Muscle of arm (tissue), 12 donors: ENCODE results near the gene VPS37C. TPM values are rescaled to one million over a fixed set of nuclear protein-coding genes. Genes with fewer than 3 reads are reported as not detected.

Experiments used
- DNase-seq: peaks from one replicate; pipeline ENCODE4 v3.0.0-alpha.2; 2013
- polyA plus RNA-seq, 12 donors: library from polyadenylated mRNA; unstranded; fragments of 120-200 nt; gene quantifications; one replicate each; pipeline ENCODE4 v1.2.1, GENCODE V29; 2013; ENCODE audit not compliant: insufficient read length in 12 of 12

Gene VPS37C
- polyA plus RNA-seq, 12 donors: 13.3 to 21.1 (median 15.7) TPM; not detected in 1

DNA sequence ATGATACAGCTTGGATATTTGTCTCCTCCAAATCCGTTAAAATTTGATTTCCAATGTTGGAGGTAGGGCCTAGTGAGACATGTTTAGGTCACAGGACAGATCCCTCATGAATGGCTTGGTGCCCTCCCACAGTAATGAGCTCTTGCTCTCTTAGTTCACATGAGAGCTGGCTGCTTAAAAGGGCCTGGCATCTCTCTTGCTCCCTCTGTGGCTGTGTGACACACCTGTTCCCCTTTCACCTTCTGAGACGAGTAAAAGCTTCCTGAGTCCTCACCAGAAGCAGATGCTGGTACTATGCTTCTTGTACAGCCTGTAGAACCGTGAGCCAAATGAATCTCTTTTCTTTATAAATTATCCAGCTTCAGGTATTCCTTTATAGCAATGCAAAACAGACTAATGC lies 3.5 kb downstream of the VPS37C start:
- DNase-seq: no peak

DNA sequence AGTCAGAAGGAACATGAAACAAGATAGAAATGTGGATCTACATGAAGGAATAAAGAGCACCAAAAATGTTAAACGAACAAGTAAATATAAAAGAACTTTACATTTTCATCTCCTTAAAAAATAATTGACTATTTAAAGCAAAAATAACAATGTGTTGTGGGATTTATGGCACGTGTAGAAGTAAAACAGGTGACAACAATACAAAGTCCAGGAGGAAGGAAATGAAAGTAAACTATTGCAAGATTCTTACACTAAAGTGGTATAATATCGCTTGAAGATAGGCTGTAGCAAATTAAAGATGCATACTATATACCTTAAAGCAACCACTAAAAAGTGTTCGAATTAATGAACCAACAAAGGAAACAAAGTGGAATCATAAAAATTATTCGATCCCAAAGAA lies 5.5 kb downstream of the VPS37C start:
- no peak for DNase-seq

DNA sequence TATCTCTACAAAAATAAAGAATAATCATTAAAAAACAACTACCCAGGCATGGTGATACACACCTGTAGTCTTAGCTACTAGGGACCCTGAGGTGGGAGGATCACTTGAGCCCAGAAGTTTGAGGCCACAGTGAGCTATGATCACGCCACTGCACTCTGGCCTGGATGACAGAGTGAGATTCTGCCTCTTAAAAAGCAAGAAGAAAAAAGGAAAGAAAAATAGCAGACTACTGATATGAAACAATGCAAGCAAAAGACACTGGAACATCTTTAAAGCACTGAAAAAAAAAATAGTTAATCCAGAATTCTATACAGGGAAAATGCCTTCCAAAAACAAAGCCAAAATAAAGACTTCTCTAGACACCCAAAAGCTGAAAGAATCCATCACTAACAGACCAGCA lies 5.9 kb downstream of the VPS37C start:
- no peak for DNase-seq

DNA sequence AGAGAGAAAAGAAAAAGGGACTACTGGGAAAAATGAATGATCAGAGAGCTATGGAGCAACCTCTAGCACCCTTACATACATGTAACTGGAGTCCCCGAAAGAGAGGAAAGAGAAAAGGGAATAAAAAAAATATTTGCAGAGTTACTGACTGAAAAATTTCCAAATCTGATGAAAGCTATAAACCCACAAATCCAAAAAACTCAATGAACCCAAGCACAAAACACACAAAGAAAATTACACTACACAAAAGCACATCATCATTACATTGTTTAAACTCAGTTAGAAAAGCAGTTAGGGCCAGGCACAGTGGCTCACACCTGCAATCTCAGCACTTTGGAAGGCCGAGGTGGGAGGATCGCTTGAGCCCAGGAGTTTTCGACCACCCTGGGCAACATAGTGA lies 6.7 kb downstream of the VPS37C start:
- no peak for DNase-seq

DNA sequence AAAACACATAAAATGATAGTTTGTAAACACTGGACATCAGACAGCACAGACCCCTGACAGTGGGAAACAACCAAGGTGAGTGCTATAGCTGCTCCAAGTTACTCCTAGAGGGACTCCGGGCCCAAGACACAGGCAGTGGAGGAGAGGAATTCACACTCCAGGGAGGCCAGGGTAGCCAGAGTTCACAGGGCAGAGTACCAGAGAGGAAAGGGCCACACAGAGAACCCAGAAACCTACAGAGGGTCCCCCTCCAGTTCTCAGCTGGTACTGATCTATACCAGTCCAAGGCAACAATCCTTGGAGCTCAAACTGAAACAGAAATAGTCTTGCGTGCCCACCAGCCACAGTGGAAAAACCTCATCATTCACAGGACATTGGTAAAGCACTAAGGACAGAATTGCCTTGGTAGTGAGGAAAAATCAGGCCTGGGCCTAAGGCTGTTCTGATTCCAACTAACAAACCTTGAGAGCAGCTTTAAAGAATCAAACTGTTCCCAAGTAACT lies 7.6 kb downstream of the VPS37C start:
- no peak for DNase-seq

DNA sequence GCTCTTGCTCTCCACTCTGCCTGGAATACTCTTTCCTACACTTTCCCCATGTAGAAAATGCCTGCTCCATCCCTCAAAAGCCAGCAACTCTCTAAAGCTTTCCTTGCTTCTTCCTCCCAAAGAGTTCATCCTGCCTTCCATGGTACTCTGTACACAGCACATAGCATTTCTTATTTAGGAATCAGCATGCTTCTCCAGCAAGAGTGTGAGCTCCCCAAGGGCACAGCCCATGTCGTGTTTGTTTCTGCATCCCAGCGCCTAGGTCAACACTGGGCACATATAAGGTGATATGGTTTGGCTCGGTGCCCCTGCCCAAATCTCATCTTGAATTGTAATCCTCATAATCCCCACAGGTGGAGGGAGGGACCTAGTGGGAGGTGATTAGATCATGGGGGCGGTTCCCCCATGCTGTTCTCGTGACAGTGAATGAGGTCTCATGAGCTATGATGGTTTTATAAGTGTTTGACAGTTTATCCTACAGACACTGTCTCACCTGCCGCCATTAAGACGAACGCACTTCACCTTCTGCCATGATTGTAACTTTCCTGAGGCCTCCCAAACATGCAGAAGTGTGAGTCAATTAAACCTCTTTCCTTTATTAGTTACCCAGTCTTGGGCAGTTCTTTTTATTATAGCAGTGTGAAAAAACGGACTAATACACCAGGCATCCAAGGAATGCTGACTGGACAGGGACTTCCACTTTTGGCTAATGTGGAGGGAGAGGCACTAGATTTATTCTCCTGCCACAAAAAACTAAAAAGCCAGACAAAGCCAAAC lies 8.2 kb downstream of the VPS37C start:
- no peak for DNase-seq

DNA sequence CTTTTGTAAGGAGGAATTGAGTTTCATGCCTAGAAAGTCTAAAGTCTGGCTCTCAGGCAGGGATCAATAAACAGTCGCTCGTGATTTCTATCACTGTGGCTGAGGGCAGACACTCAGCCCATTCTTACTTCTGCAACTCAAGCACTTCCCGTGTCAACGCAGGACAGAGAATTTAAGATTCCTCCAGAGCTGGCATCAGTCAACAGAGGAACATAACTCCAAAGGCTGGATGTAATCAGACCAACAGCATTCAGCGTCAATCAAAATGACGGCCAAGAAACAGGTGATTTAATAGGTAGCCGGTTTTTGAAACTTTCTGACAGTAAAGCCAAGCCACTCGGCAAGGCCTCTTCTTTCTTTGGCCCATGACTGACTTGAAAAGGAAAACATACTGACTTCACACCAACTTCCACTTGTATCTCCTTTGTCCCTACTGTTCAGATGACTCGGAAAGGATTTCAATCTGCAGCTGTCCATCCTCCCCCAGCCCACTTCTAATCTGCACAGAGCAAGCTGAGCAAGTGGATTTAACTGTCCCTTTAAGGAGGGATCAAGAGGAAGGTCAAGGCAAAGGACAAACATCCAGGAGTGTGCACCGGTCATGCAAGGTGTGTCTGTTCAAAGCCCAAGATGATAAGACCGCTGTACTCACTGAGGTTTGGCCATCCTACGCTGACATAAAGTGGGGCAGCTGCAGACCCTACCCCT lies 9.5 kb downstream of the VPS37C start:
- no peak for DNase-seq

DNA sequence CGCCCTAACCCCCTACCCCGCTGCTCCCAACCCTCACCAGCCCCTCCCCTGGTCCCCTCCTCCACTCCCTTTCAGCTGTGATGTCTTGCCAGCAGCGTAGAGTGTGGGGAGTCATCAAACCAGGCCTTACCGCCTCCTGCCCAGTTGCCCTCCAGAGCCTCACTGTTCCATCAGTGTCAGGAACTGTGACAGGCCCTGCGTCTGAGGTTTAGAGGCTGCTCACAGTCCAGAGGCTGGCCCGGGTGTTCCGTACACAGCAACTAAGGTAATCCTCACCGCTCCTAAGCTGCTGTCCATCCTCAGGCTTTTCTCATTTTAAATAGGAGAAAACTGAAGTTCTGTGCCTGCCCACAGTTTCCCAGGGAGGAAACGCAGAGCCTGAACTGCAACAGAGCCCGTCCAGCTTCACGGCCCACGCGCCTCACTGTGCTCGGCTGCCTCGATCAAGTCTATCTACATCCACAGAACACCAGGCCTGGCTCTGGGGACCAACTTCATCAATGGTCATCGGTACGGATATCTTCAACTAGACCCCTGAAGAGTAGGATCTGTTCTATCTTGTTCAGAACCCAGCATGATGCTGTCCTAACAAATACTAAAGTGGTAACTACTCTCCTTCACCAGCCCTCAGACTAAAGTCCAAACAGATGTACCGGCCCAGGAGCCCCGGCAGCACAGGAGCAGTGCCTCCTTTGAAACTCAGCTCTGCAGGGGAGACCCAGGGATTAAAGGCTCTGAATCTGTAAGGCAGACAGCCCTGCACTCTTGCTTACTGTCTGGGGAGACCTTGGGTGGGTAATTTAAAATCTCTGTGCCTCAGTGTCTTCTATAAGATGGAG lies 10.3 kb downstream of the VPS37C start:
- no peak for DNase-seq

DNA sequence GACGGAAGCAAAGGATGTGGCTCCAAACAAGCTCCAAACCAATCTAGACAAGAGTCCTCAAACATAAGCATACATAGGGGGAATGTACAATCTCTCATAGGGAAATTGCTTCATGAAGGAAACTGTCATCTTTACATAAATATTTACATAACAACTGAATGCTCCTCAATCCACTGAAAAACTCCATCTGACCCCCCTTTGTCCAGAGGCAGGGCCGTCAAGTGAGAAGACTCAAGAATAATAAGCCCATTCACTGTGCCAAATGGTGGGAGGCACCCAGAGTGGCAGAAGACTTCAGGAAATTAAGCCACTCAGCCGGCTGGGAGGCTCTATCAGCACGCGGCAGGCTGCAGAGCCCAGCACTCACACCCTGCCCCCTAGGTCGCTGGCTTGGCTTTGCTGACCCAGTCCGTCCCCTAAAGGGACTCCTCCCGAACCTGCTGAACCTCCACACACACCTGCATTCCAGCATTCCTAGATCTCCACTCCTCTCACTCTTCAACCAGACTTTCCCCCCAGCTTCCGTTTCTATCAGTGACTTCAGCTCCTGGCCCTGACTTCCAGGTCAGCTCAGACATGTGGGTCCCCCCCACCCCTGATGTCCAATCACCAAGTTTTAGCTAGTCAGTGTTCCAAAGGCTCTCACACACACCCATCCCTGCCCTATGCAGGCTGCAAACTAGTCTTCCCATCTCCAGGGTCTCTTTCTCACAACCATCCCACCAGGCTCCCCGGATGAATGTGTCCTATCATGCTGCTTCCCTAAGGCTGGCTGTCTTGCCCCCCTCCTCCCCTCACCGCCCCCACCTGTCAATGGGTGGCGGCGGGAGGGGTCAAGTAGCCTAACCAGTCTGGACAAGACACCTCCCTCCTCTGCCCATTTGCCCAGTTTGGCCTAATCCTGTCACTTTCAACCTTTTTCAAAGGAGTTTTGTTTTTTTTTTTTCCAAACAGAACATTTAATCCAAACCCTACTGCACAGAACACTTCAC lies 11.3 kb downstream of the VPS37C start:
- DNase-seq: no peak

DNA sequence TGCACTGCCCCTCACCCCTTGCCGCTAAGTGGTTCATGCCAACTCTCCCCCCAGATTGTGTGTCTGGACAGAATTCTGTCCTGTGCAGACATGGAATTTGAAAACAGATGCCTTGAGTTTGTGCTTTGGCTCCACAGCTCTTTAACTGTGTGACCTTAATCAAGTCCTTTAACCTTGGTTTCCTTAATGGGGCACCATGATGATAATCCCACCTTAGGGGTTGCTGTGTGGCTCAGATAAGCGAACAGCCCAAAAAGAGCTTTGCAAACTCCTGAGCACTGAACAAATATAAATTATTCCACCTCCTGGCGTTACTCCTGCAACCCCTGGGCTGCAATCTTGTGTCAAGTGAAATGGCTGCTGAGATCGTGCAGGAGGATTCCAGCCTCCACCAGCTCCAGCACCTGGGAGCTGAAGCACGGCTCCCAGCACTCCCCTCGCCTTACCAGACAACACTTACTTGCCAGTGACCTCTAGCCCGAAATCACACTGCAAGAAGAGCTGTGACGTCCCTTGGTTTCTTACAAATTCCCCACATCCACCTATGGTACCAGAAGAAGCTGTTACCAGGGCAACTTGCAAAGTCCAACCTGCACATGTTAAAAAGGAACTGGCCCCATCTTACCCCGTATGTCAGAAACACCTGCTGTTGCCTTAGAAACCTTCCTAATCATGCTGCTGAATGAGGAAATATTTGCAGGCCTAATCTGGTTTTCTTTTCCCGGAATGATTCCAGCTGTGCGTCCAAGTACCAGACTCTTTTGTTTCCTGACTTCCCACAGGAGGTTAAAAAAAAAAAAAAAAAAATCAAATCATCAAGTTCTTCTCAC lies 13.2 kb downstream of the VPS37C start:
- no peak for DNase-seq

DNA sequence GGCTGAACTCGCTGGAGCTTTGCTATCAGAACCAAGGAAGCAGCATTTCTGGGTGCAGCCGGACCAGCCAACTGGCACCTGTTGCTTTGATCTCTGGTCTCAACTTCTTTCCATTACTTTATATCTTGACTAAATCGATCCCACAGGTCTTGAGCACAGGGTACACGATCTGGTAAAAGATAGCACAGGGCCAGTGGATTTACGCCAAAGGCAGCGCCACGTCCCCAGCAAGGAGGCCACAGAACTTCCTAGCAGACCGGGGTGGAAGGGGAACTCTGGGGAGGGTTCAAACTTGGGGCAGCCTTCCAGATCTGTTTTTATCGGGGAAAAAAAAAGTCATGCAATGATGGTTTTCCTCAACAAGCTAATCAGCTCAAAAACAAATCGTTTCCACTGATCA lies 14.0 kb downstream of the VPS37C start:
- no peak for DNase-seq

DNA sequence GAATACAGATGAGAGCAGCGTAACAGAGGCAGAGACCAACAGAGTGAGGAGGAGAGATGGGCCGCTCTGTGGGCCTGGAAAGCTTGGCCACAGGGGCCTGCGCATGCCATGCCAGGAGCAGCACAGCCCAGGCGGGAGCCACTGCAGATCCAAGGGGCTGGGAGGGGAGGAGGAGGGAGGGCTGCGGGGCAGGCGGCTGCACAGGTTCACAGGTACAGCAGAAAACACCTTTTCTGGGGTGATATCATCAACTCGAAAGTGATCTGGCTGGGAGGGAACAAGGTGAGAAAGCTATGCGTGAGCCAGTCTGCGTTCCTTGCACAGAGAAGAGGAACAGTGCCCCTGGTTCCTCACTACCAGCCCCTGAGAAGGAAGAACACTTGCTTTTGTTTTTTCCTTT lies 14.8 kb downstream of the VPS37C start:
- DNase-seq: no peak

DNA sequence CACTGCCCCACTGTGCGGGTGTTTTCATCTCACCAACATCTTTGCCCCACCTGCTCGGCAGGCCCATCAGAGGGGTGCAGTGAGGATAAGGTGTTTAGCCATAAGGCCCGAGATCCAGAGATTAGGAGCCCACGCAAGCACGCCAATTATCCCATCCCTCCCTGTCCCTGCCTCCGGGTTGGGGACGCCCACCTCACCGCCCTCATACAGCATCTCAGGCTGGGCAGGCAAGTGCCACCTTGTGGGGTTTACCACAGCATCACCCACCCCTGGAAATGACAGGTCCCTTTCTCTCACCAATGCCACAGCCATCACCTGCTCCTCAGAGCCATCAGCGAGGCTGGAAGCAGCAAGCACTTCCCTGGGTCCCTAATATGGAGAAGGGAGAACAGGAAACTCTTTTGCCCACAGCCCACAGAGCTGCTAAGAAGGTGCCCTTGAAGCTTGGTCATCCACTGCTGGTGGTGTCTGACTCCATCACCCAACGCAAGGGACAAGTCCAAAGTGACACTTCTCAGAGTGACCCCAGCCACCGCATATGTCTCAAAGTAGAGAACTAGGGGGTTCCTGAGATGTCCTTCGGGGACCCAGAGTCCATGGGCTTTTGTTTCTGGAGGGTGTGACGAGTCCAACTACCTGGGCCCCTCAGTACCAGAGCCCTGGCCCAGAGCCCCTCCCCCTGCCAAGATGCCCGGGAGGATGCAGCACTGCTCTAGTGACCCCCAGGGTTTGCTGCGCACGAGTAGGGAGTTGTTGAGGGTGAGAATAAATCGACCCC lies 15.8 kb downstream of the VPS37C start:
- DNase-seq: no peak

DNA sequence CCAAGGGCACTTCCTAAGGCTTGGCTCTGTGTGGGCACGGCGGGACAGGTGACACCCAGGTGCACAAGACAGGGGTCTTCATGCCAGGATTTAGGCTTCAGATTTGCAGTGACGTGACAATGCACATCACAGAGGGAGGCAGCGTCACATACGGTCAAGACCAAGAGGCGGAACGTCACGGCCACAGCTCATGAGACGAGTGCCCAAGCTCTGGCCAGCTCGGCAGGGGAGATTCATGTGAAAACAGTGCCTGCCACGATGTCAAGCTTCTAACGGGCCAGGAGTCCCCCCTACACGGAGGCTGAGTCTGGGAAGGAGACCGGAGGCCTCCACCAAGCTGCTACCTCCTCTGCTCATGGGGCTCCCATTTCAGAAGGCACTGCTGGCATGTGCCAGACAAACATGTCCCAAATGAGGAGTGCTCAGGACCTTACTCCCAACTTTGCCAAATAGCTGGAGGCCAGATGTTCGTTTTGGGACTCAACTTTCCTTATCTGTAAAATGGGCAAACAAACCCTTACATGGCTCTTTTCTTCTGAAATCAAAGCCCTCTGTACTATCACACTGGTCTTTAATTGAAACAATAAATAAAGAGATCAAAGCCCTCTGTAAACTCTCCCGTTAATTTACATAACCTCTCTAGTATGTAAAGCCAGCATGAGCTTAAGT lies 16.6 kb downstream of the VPS37C start:
- no peak for DNase-seq

DNA sequence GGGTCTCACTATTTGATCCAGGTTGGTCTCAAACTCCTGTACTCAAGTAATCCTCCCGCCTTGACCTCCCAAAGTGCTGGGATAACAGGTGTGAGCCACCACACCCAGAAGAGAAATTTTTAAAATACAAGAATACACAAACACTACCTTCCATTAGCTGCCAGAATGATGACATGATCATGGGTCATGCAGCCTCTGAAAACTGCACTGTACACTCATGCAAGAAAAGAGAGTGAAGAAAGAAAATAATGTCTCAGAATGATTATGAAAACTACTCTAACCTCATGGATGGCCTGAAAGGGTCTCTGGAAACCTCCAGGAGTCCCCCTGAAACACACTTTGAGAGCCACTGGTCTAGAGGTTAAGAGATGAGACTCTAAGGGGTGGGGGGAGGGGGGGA lies 18.8 kb downstream of the VPS37C start:
- DNase-seq: no peak

DNA sequence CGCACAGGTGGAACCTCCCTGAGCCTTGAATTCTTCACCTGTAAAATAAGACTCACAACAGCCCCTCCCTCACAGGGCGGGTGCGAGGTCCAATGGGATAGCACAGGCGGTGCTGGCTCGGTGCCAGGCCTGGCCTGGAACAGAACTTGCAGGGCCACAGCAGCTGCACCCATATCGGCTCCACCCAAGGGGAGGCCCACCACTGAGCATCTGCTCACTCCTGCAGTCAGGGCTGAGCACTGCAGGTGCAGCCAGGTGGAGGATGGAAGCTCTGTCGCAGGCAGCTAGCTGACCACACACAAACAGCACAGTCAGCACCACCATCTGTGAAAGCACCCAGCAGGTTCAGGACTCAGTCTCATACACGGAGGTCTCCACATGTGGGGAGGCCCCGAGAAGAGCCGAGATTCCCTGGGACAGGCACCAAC lies 19.6 kb downstream of the VPS37C start:
- no peak for DNase-seq

DNA sequence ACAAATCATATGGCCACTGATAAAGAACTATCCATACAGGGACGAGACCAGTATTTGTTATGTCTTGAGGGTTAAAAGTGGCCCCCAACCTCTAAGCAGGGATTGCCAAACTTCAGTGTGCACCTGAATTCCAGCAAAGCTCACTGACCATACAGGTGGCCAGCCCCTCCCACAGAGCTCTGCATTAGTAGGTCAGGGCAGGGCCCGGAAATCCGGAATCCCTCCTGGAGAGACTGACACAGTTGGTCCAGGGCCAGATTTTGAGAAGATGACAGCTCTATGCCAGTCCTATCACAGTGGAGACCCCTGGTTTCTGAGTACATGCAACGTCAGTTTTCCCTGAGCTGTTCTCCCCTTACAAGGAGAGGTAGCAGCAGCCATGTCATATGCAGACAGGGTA lies 20.8 kb downstream of the VPS37C start:
- DNase-seq: no peak

DNA sequence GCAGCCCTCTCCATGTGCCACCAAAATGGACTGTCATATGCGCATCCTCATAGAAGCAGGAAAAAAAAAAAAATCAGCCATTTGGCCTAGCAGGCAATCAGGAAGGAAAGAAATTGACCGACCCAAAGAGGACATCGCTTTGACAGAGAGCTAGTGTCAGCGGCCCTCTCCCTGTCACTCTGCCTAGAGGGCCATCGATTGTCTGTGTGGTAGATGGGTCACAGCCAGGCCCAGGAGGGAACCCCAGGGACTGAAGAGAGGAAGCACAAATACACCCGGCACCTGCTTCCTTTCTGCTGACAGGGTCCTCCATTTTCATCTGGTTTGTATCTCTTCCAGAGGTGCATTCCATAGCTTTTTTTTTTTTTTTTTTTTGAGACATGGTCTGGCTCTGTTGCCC lies 21.8 kb downstream of the VPS37C start:
- no peak for DNase-seq

DNA sequence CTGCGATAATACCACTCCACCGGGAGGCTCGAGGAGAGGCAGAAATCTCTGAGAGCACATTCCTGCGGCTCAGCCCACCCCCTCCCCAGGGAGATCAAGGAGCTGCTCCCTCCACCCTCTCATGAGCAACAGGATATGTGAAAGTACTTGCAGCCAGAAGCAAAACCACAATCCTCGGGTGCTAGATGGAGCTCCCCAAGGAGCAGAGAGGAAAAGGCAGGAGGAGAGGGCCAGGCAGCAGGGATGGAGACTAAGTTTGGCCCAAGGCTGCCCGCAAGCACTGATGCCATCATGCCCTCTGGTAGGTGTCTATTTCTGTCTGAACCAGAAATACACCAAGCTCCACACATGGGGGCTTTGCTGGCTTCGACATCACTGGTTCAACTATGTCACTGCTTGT lies 22.3 kb downstream of the VPS37C start:
- no peak for DNase-seq
